K562 (cell line): ENCODE results near the gene WDR45B.

Experiments used
- HBP1 ChIP-seq: fragments of 450-650 bp; formaldehyde crosslinking; IDR thresholded peaks from 2 replicates; pipeline ENCODE4 v1.4.0; 2022; ENCODE audit warnings: missing genetic modification characterization
- HMBOX1 ChIP-seq: sonication (generic); IDR thresholded peaks from 2 replicates; pipeline ENCODE4 v1.6.1; 2016

- TF ChIP-seq HBP1 (CRISPR knock-in tag) (no peak), HMBOX1 (no peak)
These were observed 45.1 kb downstream of the WDR45B start for GRCh38 chr17:82602986-82603710.
